ENCODE results near the gene IFITM2. TPM values are rescaled to one million over a fixed set of nuclear protein-coding genes. Genes with fewer than 3 reads are reported as not detected.
"Not testable (repeated sequence)": the region's sequence is repeated elsewhere in the genome, so short reads cannot be mapped to it uniquely, and the experiment has no call there.

IFITM2 gene
- total RNA-seq, 3 donors from 2014 or later, result 197 to 257 (median 231) TPM

DNA sequence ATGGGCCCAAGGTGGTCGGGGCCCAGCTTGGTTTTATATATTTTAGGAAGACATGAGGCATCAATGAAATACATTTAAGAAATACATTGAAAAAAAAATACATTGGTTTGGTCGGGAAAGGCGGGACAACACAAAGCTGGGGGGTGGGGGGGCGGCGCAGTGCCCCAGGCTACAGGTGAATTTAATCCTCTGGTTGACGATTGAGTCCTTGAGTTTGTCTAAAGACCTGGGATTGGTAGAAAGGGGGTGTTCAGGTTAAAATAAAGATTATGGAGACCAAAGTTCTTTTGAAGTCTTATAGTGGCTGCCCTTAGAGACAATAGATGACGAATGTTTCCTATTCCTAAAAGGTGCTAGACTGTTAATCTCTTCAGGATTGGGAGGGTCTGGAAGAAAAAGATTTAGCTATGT, 9.3 kb downstream of the IFITM2 start:
- ATAC-seq (no peak), DNase-seq (no peak)
- Mint-ChIP-seq H3K27me3 (ENCODE audit: low read depth) (no peaks in the 10 kb centered on the region), H3K4me3 (peak overlapping the region; percentile 86), H3K9me3 (no peaks in the 10 kb centered on the region), H3K36me3 (ENCODE audit: insufficient read depth) (peaks cover 6% of the 10 kb centered on the region), H3K4me1 (ENCODE audit: low read depth) (peaks cover 49% of the 10 kb centered on the region)

DNA sequence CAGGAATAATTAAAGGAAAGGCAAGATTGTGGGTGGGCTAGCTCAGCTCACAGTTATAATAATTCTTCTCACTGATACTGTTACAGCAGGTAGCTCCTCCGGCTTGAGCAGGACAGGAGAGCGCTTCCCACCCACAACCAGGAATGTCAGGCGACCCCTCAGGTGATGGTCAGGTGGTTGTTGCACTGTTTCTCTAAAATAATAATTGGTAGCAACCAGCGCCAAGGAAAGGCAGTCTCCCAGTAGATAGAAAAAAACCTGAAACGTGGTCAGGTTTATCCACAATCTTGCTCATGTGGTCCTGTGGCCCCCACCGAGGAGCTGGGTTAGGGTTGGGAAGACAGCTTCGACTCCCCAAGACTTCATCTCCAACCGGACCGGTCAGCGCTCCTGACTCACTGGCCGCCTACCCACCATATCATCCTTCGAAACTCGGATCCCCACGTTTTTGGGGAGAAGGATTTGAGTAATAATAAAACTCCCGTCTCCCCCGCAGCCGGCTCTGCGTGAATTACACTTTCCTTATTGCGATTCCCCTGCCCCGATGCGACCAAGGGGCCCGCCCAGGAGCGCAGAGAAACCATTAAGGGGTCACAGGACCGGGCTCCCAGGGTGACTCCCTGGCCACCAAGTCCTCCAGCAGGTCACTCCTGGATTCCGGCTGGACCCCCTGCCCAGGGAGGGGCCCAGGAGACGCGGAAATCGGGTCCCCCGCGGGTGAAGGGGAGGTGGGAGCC, 10.2 kb downstream of the IFITM2 start:
- H3K27me3 Mint-ChIP-seq (ENCODE audit: low read depth); DNase-seq; H3K36me3 Mint-ChIP-seq (ENCODE audit: insufficient read depth); H3K9me3 Mint-ChIP-seq: not testable (repeated sequence)
- H3K4me3 Mint-ChIP-seq, result peak overlapping the region; percentile 86
- peaks cover 41% of the 10 kb centered on the region for H3K4me1 Mint-ChIP-seq (ENCODE audit: low read depth)
- ATAC-seq, result peak in 1 of 2 donors; percentile 24

DNA sequence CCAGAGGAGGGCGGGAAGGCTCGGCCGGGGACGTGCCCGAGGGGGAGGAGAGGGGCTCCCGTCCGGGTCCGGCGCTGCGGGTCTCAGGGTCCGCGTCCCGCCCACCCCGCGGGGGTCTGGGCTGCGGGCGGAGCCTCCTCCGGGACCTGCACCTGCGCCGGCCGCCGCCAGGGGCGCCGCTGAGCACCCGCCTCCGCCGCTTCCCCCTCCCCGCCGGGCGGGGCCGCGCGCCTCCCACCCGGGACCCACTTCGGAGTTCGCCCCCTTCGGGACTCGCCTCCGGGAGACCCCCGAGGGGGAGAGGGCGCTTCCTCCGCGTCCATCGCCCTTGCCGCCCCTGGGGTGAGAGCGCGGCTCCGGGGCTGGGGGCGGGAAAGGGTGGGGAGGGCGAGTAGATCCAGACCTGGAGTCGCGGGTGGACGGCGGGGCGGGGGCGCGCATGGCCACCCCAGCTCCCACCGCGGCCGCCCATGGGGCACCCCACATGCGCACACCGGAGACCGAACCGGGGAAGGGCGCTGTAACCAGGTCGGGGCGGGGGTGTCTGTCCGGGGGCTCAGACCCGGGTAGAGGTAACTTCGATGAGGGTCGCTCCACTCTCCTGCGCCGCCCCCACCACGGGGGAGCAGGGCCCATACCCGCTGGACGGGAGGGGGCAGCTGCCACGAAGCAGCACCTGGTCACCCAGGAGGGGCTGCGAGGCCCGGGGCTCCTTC, 10.9 kb downstream of the IFITM2 start:
- peak overlapping the region; percentile 79 for H3K4me3 Mint-ChIP-seq
- not testable (repeated sequence) for DNase-seq, H3K9me3 Mint-ChIP-seq

GRCh38 chr11:319121-319887, 11.7 kb downstream of the IFITM2 start:
- Mint-ChIP-seq H3K4me3 (peak overlapping the region; percentile 79), H3K4me1 (ENCODE audit: low read depth) (peaks cover 37% of the 10 kb centered on the region)
- H3K36me3 Mint-ChIP-seq (ENCODE audit: insufficient read depth); H3K9me3 Mint-ChIP-seq; DNase-seq; H3K27me3 Mint-ChIP-seq (ENCODE audit: low read depth): not testable (repeated sequence)
- ATAC-seq, result peak; percentile 11 to 28

More for the DNA sequence above, 10.9 kb downstream of the IFITM2 start:
- not testable (repeated sequence) for H3K27me3 Mint-ChIP-seq (ENCODE audit: low read depth); H3K36me3 Mint-ChIP-seq (ENCODE audit: insufficient read depth)
- peaks cover 37% of the 10 kb centered on the region for H3K4me1 Mint-ChIP-seq (ENCODE audit: low read depth)
- peak; percentile 34 to 39 for ATAC-seq

GRCh38 chr11:319888-320273, 12.3 kb downstream of the IFITM2 start:
- H3K36me3 Mint-ChIP-seq (ENCODE audit: insufficient read depth); DNase-seq; H3K9me3 Mint-ChIP-seq; H3K27me3 Mint-ChIP-seq (ENCODE audit: low read depth): not testable (repeated sequence)
- peak; percentile 5 for ATAC-seq
- Mint-ChIP-seq H3K4me1 (ENCODE audit: low read depth) (peaks cover 43% of the 10 kb centered on the region), H3K4me3 (peak overlapping the region; percentile 79)

DNA sequence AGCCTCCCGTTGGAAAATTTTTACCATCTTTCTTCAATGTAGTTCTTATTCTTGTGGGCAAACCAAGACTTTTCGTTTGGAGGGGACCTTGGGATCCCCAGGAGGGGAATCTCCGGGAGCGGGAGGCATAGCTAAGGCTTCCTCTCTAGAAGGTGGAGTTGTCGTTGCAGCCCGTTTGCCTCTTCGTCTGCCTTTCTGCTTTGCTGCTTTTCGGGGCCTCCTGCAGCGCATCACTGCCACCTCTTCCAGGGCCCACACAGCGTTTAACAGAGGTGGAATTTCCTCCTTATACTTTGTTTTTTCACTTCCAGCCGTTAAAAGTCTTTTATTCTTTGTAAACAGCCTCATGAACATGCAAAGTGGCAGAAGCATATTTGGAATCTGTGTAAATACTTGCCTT, 16.5 kb downstream of the IFITM2 start:
- H3K9me3 Mint-ChIP-seq, result no peaks in the 10 kb centered on the region

DNA sequence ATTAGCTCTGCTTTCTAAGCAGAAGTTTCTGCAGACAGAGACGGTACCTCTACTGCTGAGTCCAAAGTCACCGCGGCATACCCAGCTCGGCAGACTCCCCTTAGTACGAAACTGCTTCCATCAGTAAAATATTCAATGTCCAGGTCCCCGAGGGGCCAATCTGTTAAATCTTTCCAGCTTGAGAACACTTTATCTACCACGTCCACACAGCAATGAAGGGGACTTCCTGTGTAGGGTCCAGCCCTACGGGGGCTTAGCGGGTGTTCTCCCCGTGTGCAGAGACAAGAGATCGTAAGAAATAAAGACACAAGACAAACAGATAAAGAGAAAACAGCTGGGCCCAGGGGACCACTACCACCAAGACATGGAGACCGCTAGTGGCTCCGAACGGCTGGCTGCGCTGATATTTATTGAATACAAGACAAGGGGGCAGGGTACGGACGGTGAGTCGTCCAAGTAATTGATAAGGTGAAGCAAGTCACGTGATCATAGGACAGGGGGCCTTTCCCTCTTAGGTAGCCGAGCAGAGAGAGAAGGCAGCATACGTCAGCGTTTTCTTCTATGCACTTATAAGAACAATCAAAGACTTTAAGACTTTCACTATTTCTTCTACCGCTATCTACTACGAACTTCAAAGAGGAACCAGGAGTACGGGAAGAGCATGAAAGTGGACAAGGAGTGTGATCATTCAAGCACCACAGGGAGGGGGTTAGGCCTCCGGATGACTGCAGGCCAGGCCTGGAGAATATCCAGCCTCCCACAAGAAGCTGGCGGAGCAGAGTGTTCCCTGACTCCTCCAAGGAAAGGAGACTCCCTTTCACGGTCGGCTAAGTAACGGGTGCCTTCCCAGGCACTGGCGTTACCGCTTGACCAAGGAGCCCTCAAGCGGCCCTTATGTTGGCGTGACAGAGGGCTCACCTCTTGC, 17.2 kb downstream of the IFITM2 start:
- H3K36me3 Mint-ChIP-seq (ENCODE audit: insufficient read depth); H3K27me3 Mint-ChIP-seq (ENCODE audit: low read depth); ATAC-seq; DNase-seq; H3K9me3 Mint-ChIP-seq: not testable (repeated sequence)
- peak overlapping the region; percentile 14 for H3K4me3 Mint-ChIP-seq
- peaks cover 56% of the 10 kb centered on the region for H3K4me1 Mint-ChIP-seq (ENCODE audit: low read depth)

More for the DNA sequence above, 16.5 kb downstream of the IFITM2 start:
- DNase-seq (no peak), ATAC-seq (no peak)
- no peak overlapping the region for H3K4me3 Mint-ChIP-seq
- H3K36me3 Mint-ChIP-seq (ENCODE audit: insufficient read depth), result no peaks in the 10 kb centered on the region
- H3K27me3 Mint-ChIP-seq (ENCODE audit: low read depth), result no peaks in the 10 kb centered on the region
- H3K4me1 Mint-ChIP-seq (ENCODE audit: low read depth), result peaks cover 54% of the 10 kb centered on the region

GRCh38 chr11:325796-326591, 18.4 kb downstream of the IFITM2 start:
- ATAC-seq, result peak in 1 of 2 donors; percentile 5
- no peak for DNase-seq
- Mint-ChIP-seq H3K4me3 (peak overlapping the region; percentile 13), H3K27me3 (ENCODE audit: low read depth) (no peaks in the 10 kb centered on the region), H3K36me3 (ENCODE audit: insufficient read depth) (no peaks in the 10 kb centered on the region), H3K4me1 (ENCODE audit: low read depth) (peaks cover 57% of the 10 kb centered on the region), H3K9me3 (no peaks in the 10 kb centered on the region)

GRCh38 chr11:326592-326841, 18.9 kb downstream of the IFITM2 start:
- peak in 1 of 2 donors; percentile 19 for ATAC-seq
- H3K4me3 Mint-ChIP-seq, result peak overlapping the region; percentile 1
- H3K9me3 Mint-ChIP-seq, result no peaks in the 10 kb centered on the region
- H3K36me3 Mint-ChIP-seq (ENCODE audit: insufficient read depth), result no peaks in the 10 kb centered on the region
- H3K4me1 Mint-ChIP-seq (ENCODE audit: low read depth), result peaks cover 62% of the 10 kb centered on the region
- H3K27me3 Mint-ChIP-seq (ENCODE audit: low read depth), result no peaks in the 10 kb centered on the region
- DNase-seq, result no peak

- ATAC-seq (peak; percentile 44), DNase-seq (no peak)
- H3K4me3 Mint-ChIP-seq, result peak overlapping the region; percentile 56
- H3K27me3 Mint-ChIP-seq (ENCODE audit: low read depth), result no peaks in the 10 kb centered on the region
- H3K4me1 Mint-ChIP-seq (ENCODE audit: low read depth), result peaks cover 67% of the 10 kb centered on the region
- no peaks in the 10 kb centered on the region for H3K9me3 Mint-ChIP-seq
- no peaks in the 10 kb centered on the region for H3K36me3 Mint-ChIP-seq (ENCODE audit: insufficient read depth)
Observed at GRCh38 chr11:326842-327580, 19.4 kb downstream of the IFITM2 start.

GRCh38 chr11:327581-327923, 19.9 kb downstream of the IFITM2 start:
- no peak for ATAC-seq
- DNase-seq, result no peak
- H3K27me3 Mint-ChIP-seq (ENCODE audit: low read depth), result no peaks in the 10 kb centered on the region
- H3K36me3 Mint-ChIP-seq (ENCODE audit: insufficient read depth), result no peaks in the 10 kb centered on the region
- H3K4me3 Mint-ChIP-seq, result peak overlapping the region; percentile 56
- peaks cover 70% of the 10 kb centered on the region for H3K4me1 Mint-ChIP-seq (ENCODE audit: low read depth)
- H3K9me3 Mint-ChIP-seq, result no peaks in the 10 kb centered on the region

GRCh38 chr11:328012-328411, 20.4 kb downstream of the IFITM2 start:
- DNase-seq (no peak), ATAC-seq (no peak)
- no peak overlapping the region for H3K4me3 Mint-ChIP-seq

More at GRCh38 chr11:328012-328411, 20.4 kb downstream of the IFITM2 start:
- Mint-ChIP-seq H3K36me3 (ENCODE audit: insufficient read depth) (no peaks in the 10 kb centered on the region), H3K9me3 (no peaks in the 10 kb centered on the region), H3K4me1 (ENCODE audit: low read depth) (peaks cover 74% of the 10 kb centered on the region), H3K27me3 (ENCODE audit: low read depth) (no peaks in the 10 kb centered on the region)

Measured in activated T-cell treated with anti-CD3 and anti-CD28 coated beads, Interleukin-2, amount 50 U/mL, for 4 hours (primary cell).